Prostate gland (tissue), 2 donors: Measurements from ENCODE around the gene PABPN1L.

Experiments
- POLR2AphosphoS5 ChIP-seq: sonication (generic); formaldehyde crosslinking; IDR thresholded peaks from one replicate; pipeline ENCODE4 v1.6.1; 2017; ENCODE audit warnings: antibody characterized with exemption
- TF ChIP-seq, protein P1 (sequence below), 4 experiments: fragments of 200-600 bp in 2 of 4; fragments of 450-650 bp in 2 of 4; sonication (generic) in 2 of 4; IDR thresholded peaks; 1 replicate in 3 of 4; 2 replicates in 1 of 4; pipeline ENCODE4 v1.5.1; 2016 to 2019; ENCODE audit warnings: antibody characterized with exemption in 4 of 4, mild to moderate bottlenecking in 2 of 4, moderate library complexity in 2 of 4

DNA sequence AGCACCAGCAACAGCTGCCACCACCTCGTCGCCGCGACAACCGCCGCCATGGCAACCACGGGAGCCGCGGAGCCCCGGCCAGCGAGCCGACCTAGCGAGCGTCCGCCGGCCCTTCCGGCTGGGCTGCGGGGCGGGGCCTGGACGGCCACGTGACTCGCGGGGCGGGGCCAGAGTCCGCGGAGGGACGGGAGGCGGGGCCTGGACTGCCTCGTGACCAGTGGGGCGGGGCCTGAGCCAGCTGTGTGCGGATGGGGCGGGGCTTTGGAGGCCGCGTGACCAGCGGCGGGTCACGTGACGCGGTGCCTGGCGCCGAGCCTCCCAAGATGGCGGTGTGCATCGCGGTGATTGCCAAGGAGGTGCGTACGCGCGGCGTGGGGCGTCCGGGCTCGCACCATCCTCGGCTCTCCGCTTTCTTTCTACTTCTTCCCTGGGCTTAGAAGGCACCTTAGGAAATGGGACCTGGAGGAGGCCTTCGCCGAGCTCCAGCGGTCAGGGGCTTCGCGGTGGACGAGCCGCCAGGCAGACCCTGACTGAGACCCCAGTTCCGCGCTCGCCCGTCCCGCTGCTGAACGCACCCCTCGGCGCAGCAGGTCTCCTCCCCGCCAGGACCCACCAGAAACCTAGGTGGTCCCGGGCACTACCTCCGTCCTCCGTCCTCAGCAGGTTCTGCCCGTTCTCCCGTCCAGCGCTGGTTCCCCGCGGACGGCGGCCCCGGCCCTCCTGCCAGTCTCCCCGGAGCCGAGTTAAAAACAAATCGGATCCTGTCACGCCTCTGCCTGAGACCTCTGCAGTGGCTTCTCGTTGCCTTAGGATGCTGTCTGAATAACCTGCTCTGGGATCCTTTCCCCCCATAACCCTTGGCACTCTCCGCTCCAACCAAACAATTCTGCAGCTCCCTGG, 9.4 kb downstream of the PABPN1L start, which contains the start of the genes GALNS and TRAPPC2L:
- TF ChIP-seq, protein P1, sequence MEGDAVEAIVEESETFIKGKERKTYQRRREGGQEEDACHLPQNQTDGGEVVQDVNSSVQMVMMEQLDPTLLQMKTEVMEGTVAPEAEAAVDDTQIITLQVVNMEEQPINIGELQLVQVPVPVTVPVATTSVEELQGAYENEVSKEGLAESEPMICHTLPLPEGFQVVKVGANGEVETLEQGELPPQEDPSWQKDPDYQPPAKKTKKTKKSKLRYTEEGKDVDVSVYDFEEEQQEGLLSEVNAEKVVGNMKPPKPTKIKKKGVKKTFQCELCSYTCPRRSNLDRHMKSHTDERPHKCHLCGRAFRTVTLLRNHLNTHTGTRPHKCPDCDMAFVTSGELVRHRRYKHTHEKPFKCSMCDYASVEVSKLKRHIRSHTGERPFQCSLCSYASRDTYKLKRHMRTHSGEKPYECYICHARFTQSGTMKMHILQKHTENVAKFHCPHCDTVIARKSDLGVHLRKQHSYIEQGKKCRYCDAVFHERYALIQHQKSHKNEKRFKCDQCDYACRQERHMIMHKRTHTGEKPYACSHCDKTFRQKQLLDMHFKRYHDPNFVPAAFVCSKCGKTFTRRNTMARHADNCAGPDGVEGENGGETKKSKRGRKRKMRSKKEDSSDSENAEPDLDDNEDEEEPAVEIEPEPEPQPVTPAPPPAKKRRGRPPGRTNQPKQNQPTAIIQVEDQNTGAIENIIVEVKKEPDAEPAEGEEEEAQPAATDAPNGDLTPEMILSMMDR (IDR thresholded peaks at IDR 0.05), result no peak
- peak; percentile 95 for TF ChIP-seq POLR2AphosphoS5
